GM23338 (cell line): ENCODE results near the gene HIVEP2. TPM values are rescaled to one million over a fixed set of nuclear protein-coding genes. Genes with fewer than 3 reads are reported as not detected.

ENCODE experiments used
- ATAC-seq: fragments of 200-7000 bp; cut with Tn5 transposase; 3 replicates; pipeline ENCODE4 v1.9.1; 2020
- DNase-seq: peaks from one replicate; pipeline ENCODE4 v3.0.0-alpha.2; 2015; ENCODE audit warnings: low spot score
- H2AFZ ChIP-seq: fragments of 200-600 bp; sonication (generic); 2 replicates; pipeline ENCODE4 v1.8.0; 2016; ENCODE audit warnings: antibody characterized with exemption, mild to moderate bottlenecking, moderate library complexity
- H3F3A ChIP-seq: fragments of 200-600 bp; sonication (generic); replicated peaks from 2 replicates; pipeline ENCODE4 v1.8.0; 2017; ENCODE audit warnings: antibody characterized with exemption, mixed run types, low read depth
- H3K27ac ChIP-seq: fragments of 200-600 bp; sonication (generic); 2 replicates; pipeline ENCODE4 v1.6.1; 2016; ENCODE audit warnings: low read depth
- H3K27me3 ChIP-seq: fragments of 200-600 bp; sonication (generic); 2 replicates; pipeline ENCODE4 v1.8.0; 2016; ENCODE audit warnings: mild to moderate bottlenecking, mixed run types, moderate library complexity; ENCODE audit not compliant: insufficient read depth
- H3K36me3 ChIP-seq: fragments of 200-600 bp; sonication (generic); 2 replicates; pipeline ENCODE4 v1.8.0; 2016; ENCODE audit warnings: mild to moderate bottlenecking; ENCODE audit not compliant: insufficient read depth
- H3K4me1 ChIP-seq: fragments of 200-600 bp; sonication (generic); 2 replicates; pipeline ENCODE4 v1.8.0; 2016; ENCODE audit warnings: mild to moderate bottlenecking, moderate library complexity; ENCODE audit not compliant: insufficient read depth
- H3K4me2 ChIP-seq: fragments of 200-600 bp; sonication (generic); 2 replicates; pipeline ENCODE4 v1.7.1; 2017; ENCODE audit warnings: mixed run types
- H3K4me3 ChIP-seq: fragments of 200-600 bp; sonication (generic); 2 replicates; pipeline ENCODE4 v1.6.1; 2016; ENCODE audit warnings: mixed run types
- H3K79me2 ChIP-seq: fragments of 200-600 bp; sonication (generic); replicated peaks from 2 replicates; pipeline ENCODE4 v1.8.0; 2017; ENCODE audit warnings: mild to moderate bottlenecking; ENCODE audit not compliant: insufficient read depth
- H3K9me2 ChIP-seq: fragments of 200-600 bp; sonication (generic); 2 replicates; pipeline ENCODE4 v1.8.0; 2017; ENCODE audit not compliant: insufficient read depth
- H4K20me1 ChIP-seq: fragments of 200-600 bp; sonication (generic); replicated peaks from 2 replicates; pipeline ENCODE4 v1.8.0; 2017; ENCODE audit warnings: mild to moderate bottlenecking; ENCODE audit not compliant: insufficient read depth
- H3K27ac Mint-ChIP-seq: 2 replicates; pipeline ENCODE4 v1.8.0; 2020; ENCODE audit warnings: inconsistent platforms, mild to moderate bottlenecking, moderate library complexity, mixed read lengths
- H3K27me3 Mint-ChIP-seq: 3 replicates; pipeline ENCODE4 v1.8.0; 2022; ENCODE audit warnings: low read depth, mild to moderate bottlenecking, moderate library complexity, mixed read lengths, inconsistent platforms; ENCODE audit not compliant: insufficient read depth, poor library complexity
- H3K36me3 Mint-ChIP-seq: 3 replicates; pipeline ENCODE4 v1.8.0; 2021; ENCODE audit warnings: low read depth, mild to moderate bottlenecking, inconsistent platforms, moderate library complexity, mixed read lengths
- H3K4me1 Mint-ChIP-seq: 3 replicates; pipeline ENCODE4 v1.8.0; 2020; ENCODE audit warnings: mild to moderate bottlenecking, inconsistent platforms, mixed read lengths
- H3K4me3 Mint-ChIP-seq: 3 replicates; pipeline ENCODE4 v1.8.0; 2021; ENCODE audit warnings: moderate library complexity, mild to moderate bottlenecking, inconsistent platforms, mixed read lengths
- H3K9me3 Mint-ChIP-seq: 3 replicates; pipeline ENCODE4 v1.8.0; 2020; ENCODE audit warnings: moderate library complexity, mild to moderate bottlenecking, inconsistent platforms, mixed read lengths
- CREB1 ChIP-seq: fragments of 250-450 bp; sonication (Bioruptor Pico); IDR thresholded peaks from 2 replicates; pipeline ENCODE4 v1.5.0; 2020; ENCODE audit warnings: low read depth, mild to moderate bottlenecking, moderate library complexity
- CTCF ChIP-seq, 2 experiments: fragments of 200-600 bp in 1 of 2; sonication (generic) in 1 of 2; conservative IDR thresholded peaks; 2 replicates each; pipeline versions ENCODE4 v1.5.1 to v1.6.1; 2016 to 2017; ENCODE audit warnings: antibody characterized with exemption in 2 of 2, low read depth in 2 of 2, mild to moderate bottlenecking in 2 of 2, moderate library complexity in 1 of 2
- EZH2 ChIP-seq: fragments of 200-600 bp; sonication (generic); IDR thresholded peaks from one replicate; pipeline ENCODE4 v1.8.0; 2017; ENCODE audit warnings: antibody characterized with exemption, mild to moderate bottlenecking, low read depth; ENCODE audit not compliant: unreplicated experiment
- EZH2phosphoT487 ChIP-seq: fragments of 200-600 bp; sonication (generic); IDR thresholded peaks from one replicate; pipeline ENCODE4 v1.8.1; 2018; ENCODE audit warnings: antibody characterized with exemption; ENCODE audit not compliant: unreplicated experiment
- JUNB ChIP-seq: IDR thresholded peaks from one replicate; pipeline ENCODE4 v1.6.1; 2016; ENCODE audit warnings: antibody characterized with exemption; ENCODE audit not compliant: unreplicated experiment
- NANOG ChIP-seq: IDR thresholded peaks from 2 replicates; pipeline ENCODE4 v1.6.1; 2016; ENCODE audit warnings: antibody characterized with exemption, borderline replicate concordance
- POLR2AphosphoS5 ChIP-seq: IDR thresholded peaks from 2 replicates; pipeline ENCODE4 v1.6.1; 2016; ENCODE audit warnings: antibody characterized with exemption, low read depth
- STAT1 ChIP-seq: IDR thresholded peaks from one replicate; pipeline ENCODE4 v1.6.1; 2016; ENCODE audit warnings: antibody characterized with exemption; ENCODE audit not compliant: unreplicated experiment
- ZNF114 ChIP-seq: fragments of 250-450 bp; sonication (Bioruptor Pico); IDR thresholded peaks from 2 replicates; pipeline ENCODE4 v1.5.0; 2020; ENCODE audit warnings: mild to moderate bottlenecking, moderate library complexity
- ZNF331 ChIP-seq: fragments of 250-450 bp; sonication (Bioruptor Pico); IDR thresholded peaks from 2 replicates; pipeline ENCODE4 v1.5.0; 2020; ENCODE audit warnings: low read depth, mild to moderate bottlenecking, moderate library complexity
- polyA plus RNA-seq: library from polyadenylated mRNA; unstranded; fragments of >200 nt; fragmentation: Nextera tagmentation; extraction: Ambion mirVana; gene quantifications from 2 replicates; pipeline ENCODE4 v1.2.1, GENCODE V29; 2016
- total RNA-seq: library from RNA; depleted of rRNA; stranded (reverse); fragments of >200 nt; shearing (Covaris generic); gene quantifications from 2 replicates; pipeline ENCODE4 v1.2.3, GENCODE V29; 2014
- TF ChIP-seq, protein P1 (sequence below): IDR thresholded peaks from one replicate; pipeline ENCODE4 v1.6.1; 2018; ENCODE audit warnings: antibody characterized with exemption; ENCODE audit not compliant: unreplicated experiment
- TF ChIP-seq, protein P2 (sequence below): IDR thresholded peaks from 2 replicates; pipeline ENCODE4 v1.6.1; 2016; ENCODE audit warnings: antibody characterized with exemption
- TF ChIP-seq, protein P3 (sequence below): fragments of 250-450 bp; sonication (Bioruptor Pico); IDR thresholded peaks from 2 replicates; pipeline ENCODE4 v1.5.0; 2020; ENCODE audit warnings: mild to moderate bottlenecking, moderate library complexity

The HIVEP2 gene
- total and polyA plus RNA-seq, 2 experiments from 2014 or later = 1.5 to 7.4 TPM

- Histone ChIP-seq H2AFZ (no peak overlapping the region), H4K20me1 (no peaks in the 10 kb centered on the region), H3F3A (no peaks in the 10 kb centered on the region), H3K27ac (no peak overlapping the region), H3K4me2 (no peak overlapping the region), H3K36me3 (no peaks in the 10 kb centered on the region), H3K9me2 (no peaks in the 10 kb centered on the region), H3K79me2 (peaks cover 6% of the 10 kb centered on the region; the same call in 1 of the 2 replicates), H3K27me3 (no peaks in the 10 kb centered on the region), H3K4me1 (no peaks in the 10 kb centered on the region), H3K4me3 (no peak overlapping the region)
- ATAC-seq (no peak), DNase-seq (no peak)
- TF ChIP-seq, protein P1, sequence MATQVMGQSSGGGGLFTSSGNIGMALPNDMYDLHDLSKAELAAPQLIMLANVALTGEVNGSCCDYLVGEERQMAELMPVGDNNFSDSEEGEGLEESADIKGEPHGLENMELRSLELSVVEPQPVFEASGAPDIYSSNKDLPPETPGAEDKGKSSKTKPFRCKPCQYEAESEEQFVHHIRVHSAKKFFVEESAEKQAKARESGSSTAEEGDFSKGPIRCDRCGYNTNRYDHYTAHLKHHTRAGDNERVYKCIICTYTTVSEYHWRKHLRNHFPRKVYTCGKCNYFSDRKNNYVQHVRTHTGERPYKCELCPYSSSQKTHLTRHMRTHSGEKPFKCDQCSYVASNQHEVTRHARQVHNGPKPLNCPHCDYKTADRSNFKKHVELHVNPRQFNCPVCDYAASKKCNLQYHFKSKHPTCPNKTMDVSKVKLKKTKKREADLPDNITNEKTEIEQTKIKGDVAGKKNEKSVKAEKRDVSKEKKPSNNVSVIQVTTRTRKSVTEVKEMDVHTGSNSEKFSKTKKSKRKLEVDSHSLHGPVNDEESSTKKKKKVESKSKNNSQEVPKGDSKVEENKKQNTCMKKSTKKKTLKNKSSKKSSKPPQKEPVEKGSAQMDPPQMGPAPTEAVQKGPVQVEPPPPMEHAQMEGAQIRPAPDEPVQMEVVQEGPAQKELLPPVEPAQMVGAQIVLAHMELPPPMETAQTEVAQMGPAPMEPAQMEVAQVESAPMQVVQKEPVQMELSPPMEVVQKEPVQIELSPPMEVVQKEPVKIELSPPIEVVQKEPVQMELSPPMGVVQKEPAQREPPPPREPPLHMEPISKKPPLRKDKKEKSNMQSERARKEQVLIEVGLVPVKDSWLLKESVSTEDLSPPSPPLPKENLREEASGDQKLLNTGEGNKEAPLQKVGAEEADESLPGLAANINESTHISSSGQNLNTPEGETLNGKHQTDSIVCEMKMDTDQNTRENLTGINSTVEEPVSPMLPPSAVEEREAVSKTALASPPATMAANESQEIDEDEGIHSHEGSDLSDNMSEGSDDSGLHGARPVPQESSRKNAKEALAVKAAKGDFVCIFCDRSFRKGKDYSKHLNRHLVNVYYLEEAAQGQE = no peak
- TF ChIP-seq CTCF (conservative IDR thresholded peaks at IDR 0.05; ENCODE audit: low read depth in 2 of 2) (no peak), JUNB (no peak), EZH2phosphoT487 (no peak), POLR2AphosphoS5 (no peak), ZNF114 (CRISPR knock-in tag) (no peak), NANOG (no peak), EZH2 (no peak), STAT1 (no peak), CREB1 (CRISPR knock-in tag) (no peak), ZNF331 (CRISPR knock-in tag) (no peak)
- TF ChIP-seq, protein P2, sequence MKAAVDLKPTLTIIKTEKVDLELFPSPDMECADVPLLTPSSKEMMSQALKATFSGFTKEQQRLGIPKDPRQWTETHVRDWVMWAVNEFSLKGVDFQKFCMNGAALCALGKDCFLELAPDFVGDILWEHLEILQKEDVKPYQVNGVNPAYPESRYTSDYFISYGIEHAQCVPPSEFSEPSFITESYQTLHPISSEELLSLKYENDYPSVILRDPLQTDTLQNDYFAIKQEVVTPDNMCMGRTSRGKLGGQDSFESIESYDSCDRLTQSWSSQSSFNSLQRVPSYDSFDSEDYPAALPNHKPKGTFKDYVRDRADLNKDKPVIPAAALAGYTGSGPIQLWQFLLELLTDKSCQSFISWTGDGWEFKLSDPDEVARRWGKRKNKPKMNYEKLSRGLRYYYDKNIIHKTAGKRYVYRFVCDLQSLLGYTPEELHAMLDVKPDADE = no peak
- TF ChIP-seq, protein P3, sequence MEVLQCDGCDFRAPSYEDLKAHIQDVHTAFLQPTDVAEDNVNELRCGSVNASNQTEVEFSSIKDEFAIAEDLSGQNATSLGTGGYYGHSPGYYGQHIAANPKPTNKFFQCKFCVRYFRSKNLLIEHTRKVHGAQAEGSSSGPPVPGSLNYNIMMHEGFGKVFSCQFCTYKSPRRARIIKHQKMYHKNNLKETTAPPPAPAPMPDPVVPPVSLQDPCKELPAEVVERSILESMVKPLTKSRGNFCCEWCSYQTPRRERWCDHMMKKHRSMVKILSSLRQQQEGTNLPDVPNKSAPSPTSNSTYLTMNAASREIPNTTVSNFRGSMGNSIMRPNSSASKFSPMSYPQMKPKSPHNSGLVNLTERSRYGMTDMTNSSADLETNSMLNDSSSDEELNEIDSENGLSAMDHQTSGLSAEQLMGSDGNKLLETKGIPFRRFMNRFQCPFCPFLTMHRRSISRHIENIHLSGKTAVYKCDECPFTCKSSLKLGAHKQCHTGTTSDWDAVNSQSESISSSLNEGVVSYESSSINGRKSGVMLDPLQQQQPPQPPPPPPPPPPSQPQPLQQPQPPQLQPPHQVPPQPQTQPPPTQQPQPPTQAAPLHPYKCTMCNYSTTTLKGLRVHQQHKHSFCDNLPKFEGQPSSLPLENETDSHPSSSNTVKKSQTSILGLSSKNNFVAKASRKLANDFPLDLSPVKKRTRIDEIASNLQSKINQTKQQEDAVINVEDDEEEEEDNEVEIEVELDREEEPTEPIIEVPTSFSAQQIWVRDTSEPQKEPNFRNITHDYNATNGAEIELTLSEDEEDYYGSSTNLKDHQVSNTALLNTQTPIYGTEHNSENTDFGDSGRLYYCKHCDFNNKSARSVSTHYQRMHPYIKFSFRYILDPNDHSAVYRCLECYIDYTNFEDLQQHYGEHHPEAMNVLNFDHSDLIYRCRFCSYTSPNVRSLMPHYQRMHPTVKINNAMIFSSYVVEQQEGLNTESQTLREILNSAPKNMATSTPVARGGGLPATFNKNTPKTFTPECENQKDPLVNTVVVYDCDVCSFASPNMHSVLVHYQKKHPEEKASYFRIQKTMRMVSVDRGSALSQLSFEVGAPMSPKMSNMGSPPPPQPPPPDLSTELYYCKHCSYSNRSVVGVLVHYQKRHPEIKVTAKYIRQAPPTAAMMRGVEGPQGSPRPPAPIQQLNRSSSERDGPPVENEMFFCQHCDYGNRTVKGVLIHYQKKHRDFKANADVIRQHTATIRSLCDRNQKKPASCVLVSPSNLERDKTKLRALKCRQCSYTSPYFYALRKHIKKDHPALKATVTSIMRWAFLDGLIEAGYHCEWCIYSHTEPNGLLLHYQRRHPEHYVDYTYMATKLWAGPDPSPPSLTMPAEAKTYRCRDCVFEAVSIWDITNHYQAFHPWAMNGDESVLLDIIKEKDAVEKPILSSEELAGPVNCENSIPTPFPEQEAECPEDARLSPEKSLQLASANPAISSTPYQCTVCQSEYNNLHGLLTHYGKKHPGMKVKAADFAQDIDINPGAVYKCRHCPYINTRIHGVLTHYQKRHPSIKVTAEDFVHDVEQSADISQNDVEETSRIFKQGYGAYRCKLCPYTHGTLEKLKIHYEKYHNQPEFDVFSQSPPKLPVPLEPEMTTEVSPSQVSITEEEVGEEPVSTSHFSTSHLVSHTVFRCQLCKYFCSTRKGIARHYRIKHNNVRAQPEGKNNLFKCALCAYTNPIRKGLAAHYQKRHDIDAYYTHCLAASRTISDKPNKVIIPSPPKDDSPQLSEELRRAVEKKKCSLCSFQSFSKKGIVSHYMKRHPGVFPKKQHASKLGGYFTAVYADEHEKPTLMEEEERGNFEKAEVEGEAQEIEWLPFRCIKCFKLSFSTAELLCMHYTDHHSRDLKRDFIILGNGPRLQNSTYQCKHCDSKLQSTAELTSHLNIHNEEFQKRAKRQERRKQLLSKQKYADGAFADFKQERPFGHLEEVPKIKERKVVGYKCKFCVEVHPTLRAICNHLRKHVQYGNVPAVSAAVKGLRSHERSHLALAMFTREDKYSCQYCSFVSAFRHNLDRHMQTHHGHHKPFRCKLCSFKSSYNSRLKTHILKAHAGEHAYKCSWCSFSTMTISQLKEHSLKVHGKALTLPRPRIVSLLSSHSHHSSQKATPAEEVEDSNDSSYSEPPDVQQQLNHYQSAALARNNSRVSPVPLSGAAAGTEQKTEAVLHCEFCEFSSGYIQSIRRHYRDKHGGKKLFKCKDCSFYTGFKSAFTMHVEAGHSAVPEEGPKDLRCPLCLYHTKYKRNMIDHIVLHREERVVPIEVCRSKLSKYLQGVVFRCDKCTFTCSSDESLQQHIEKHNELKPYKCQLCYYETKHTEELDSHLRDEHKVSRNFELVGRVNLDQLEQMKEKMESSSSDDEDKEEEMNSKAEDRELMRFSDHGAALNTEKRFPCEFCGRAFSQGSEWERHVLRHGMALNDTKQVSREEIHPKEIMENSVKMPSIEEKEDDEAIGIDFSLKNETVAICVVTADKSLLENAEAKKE = no peak
- Mint-ChIP-seq H3K27ac (no peak overlapping the region), H3K4me3 (no peak overlapping the region), H3K4me1 (peaks cover 10% of the 10 kb centered on the region), H3K9me3 (no peaks in the 10 kb centered on the region), H3K27me3 (no peaks in the 10 kb centered on the region), H3K36me3 (no peaks in the 10 kb centered on the region)
Observed at GRCh38 chr6:142896732-142897131, 48.2 kb downstream of the HIVEP2 start.
